Ureter (tissue), 1 donor: ENCODE measurements around the gene LGMN. TPM values are rescaled to one million over a fixed set of nuclear protein-coding genes. Genes with fewer than 3 reads are reported as not detected.
"Not testable (repeated sequence)": the region's sequence is repeated elsewhere in the genome, so short reads cannot be mapped to it uniquely, and the experiment has no call there.

Experiments
- DNase-seq: peaks from one replicate; pipeline ENCODE4 v3.0.0-alpha.2; 2020; ENCODE audit warnings: low spot score
- total RNA-seq: library from RNA; stranded (reverse); gene quantifications from one replicate; pipeline ENCODE4 v1.2.4, GENCODE V29; 2023
- donor health status: DM: yes; HTN: yes; CAD: no.

Gene LGMN
- total RNA-seq, 1 donor from 2014 or later: 100 TPM

- no peak for DNase-seq
These were observed 53.6 kb downstream of the LGMN start for GRCh38 chr14:92694807-92695206.

DNA sequence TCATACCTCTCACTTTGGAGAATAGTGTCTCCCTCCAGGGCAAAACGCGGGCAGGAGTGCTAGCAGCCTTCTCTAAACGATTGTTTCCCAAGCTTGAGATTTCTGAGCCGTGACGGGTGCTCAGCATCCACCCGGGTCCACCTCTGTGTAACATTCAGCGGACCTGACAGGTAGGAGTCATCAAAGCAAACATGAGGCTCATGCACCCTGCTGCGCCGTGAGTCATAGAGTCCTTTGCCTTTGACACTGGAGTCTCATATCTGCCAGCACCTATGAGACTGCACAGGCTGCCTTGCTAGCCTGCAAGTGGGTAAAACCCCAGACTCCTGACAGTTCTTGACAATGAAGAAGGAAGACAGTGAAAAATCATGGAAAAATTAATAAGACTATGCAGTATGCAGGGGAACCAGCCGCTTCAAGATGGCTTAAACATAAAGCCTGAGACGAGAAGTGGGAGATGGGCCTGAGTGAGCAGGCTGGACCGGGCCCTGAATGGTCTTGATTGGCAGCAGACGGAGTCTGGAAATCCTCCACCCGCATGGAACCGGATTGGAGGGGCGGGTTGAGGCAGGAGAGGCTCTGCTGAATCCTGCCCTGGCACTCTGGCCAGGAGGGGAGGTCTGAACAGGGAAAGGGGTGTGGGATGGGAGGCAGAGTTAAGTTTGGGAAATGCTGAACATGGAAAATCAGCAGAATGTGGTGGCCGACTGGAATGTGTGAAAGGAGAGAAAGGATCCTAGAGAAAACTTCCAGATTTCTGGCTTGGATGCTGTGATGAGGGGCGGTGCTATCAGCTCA, 54.2 kb downstream of the LGMN start:
- DNase-seq: no peak

- DNase-seq: peak; percentile 76
These were observed 55.6 kb downstream of the LGMN start for GRCh38 chr14:92692822-92693226.

DNA sequence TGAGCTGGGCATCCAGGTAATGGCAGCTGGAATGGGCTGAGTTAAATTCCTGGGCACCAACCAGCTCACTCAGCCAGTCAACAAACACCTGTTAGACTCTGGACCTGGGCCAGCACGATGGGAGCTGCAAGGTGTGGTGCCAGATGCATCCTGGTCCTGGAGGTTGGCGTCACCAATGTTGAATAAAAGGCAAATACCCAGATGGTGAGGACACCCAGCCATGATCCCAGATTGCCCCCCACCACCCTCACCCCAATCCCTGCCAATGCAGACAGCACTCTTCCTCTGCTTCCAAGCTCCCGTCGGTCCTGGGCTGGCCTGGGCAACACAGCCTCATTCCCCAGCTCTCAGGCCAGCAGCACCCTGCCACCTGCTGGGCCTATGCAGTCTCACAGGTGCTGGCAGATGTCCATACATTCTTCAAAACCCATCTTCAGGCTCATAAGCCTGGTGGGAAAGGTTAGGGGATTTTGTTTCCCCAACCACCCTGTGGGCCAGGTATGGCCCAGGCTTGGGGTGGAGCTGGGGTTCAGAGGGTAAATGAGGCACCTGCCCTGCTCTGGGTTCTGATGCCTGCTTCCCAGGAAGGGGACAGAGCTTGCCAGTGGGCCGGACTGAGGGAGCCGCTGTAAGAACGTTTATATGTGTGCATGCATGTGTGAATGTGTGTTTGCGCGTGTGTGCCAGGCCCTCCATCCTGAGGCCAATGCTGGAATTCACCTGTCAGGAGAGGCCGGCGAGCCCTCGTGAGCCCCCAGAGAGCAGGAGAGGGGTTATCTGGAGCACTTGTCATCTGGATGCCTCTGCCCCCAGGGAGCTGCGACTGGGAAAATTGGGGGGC, 58.0 kb downstream of the LGMN start:
- DNase-seq: no peak

DNA sequence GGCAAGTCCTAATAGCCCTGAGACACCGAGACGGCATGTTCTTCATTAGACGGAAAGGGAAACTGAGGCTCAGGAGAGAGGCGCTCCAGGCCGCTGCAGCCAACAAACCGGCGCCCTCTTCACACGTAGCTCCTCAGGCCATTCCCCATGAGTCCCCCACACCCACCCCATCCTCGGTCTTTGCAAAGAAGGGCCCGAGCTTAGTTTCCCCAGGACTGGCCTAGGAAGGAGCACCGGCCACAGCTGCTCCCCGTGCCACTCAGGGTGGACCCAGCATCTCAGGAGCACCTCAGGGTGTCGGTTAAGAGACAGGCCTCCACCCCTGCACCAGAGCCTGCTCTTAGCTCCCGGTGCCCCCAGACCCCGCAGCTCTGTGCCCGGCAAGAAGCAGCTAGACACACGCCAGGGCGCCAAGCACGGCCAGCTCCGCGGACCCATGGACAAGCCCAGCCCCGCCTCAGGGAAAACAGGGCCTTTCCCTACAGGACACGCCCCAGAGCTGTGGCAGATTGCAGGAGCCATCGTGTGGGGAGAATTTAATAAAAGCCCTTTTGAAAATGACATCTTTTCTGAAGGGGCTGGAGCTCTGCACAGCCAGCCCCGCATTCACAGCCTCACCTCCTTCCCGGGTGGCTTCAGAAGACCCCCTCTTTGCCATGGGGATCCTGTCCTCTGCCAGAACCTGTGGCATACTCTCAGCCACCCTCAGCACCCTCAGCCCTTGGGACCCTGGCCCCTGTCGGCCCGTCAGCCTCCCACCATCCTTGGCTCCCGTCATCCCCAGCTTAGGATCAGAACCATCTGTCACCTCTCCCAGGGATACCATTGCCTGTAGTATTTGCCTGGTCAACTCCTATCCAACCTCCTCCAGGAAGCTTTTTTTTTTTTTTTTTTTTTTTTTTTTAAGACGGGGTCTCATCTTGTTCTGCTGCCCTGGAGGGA, 59.7 kb downstream of the LGMN start:
- no peak for DNase-seq

DNA sequence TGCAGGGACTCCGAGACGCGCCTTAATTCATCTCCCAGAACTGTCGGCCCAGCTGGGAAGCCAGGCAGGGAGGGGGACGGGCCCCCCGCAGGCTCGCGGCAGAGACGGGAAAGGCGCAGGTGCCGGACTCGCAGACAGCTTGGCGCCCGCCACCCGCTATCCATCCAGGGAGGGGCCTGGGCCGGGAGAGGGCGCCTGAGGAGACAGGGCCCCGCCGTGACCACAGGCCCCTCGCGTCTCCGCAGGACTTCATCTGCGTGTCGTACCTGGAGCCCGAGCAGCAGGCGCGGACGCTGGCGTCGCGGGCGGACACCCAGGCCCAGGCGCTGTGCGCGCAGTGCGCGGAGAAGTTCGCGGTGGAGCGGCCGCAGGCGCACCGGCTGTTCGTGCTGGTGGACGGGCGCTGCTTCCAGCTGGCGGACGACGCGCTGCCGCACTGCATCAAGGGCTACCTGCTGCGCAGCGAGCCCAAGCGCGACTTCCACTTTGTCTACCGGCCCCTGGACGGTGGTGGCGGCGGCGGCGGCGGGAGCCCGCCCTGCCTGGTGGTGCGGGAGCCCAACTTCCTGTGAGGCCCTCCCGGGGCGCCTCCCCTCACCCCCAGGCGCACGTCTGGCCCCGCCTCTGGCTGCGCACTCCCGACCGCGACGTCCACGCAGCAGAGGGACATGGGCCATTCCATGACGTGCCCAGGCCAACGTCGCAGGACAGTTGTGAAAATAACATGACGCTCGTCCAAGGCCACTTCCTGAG, 60.6 kb downstream of the LGMN start:
- DNase-seq: no peak

- peak; percentile 81 for DNase-seq
These were observed 61.5 kb downstream of the LGMN start for GRCh38 chr14:92686900-92687427.

GRCh38 chr14:92686411-92686899, 62.0 kb downstream of the LGMN start:
- no peak for DNase-seq

DNA sequence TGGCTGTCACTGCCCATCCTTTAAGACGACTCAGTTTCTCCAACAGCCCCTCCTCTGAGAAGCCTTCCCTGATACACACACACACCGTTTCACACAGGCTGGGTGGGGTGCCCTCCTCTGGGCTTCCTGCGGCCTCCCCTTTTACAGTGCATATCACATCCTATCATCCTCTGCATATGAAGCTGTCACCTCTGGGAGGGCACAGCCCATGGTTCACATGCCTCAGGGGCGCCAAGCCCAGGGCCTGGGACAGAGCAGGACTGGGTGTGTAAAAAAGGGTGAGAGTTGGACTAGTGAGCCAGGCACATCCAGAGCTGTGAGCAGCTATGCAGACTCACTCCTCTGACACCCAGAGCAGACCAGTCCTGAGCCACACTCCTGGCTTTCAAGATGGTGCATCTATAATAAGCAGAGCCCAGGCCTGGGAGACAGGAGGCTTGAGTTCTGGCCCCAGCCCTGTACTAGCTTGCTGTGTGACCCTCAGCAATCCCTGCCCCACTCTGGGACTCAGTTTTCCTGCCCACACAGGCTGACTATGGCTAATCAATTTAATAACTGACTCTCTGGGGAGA, 62.6 kb downstream of the LGMN start:
- no peak for DNase-seq

DNA sequence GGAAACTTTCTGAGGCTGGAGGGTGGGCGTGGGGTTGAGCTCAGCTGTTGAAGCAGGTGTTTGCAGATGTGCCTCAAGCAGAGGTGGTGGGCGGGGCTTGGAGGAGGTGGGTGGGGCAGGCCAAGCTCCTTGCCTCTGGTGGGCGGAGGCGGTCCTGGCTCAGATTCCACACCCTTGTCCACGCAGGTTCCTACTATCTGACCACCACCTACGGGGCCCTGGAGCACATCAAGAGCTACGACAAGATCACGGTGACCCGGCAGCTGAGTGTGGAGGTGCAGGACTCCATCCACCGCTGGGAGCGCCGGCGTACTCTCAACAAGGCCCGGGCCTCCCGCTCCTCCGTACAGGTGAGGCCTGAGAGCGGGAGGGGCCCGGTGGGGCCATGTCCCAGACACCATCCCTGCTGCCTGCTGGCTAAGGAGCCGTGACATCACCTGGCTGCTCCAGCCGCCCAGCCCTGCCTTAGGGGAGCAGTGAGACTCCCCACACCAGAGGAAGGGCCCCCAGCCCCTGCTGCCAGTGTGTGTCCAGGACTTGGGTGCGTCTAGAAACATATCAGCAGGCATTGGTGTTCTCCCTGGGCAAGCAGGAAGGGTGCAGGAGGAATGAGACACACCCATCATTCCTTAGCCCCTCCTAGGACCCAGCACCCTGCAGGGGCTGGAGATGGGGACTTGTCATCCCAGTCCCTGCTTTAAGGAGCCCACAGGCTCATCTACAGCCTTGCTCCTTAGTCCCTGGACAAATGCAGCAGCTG, 63.4 kb downstream of the LGMN start:
- DNase-seq: no peak

GRCh38 chr14:92683041-92683440, 65.4 kb downstream of the LGMN start:
- no peak for DNase-seq

GRCh38 chr14:92680781-92681650, 67.4 kb downstream of the LGMN start:
- DNase-seq: peak; percentile 78

DNA sequence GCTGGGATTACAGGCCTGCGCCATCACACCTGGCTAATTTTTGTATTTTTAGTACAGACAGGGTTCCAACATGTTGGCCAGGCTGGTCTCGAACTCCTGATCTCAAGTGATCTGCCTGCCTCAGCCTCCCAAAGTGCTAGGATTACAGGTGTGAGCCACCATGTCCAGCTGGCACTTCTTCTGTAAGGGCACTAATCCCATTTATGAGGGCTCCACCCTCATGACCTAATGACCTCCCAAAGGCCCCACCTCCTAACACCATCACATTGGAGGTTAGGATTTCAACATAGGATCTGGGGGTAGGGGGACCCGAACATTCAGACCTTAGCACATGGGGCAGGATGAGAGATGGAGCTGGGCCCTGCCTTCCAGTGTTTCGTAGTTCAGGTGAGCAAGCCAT, 68.1 kb downstream of the LGMN start:
- not testable (repeated sequence) for DNase-seq

DNA sequence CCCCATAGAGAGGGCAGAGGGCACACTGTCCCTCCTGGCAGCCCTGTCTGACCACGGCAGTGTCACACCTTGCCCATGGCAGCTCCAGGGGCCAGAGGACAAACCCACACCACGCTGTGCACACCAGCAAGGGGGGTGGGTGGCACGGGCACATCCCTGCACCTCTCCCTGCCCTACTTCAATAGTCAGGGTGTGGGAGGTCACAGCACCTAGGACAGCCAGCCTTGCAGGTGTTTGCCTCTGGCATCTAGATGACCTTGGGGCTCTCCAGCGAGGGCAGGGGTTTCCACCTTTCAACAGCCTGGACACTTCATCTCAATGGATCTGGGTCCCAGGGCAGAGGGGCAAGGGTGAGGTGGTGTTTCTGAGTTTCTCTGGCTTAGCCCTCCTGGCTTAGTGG, 69.2 kb downstream of the LGMN start:
- no peak for DNase-seq

DNA sequence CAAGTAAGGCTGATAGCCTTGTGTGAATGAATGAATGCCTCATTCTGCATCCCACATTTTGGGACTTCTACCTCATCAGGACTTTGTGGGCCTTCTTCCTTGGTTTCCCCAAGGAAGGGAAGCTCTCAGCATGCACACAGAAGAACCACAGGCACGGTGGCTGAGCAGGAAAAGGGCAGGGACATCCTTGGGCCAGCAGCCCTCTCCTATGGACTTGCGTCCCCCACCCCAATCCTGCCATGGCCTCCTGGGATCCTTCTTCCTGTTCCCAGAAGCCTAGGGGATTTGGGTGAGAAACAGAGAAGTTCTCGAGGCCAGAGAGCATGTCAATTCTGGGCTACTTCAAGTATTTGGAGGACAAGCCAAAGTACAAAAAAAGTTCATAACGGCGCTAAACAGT, 69.7 kb downstream of the LGMN start:
- DNase-seq: no peak

DNA sequence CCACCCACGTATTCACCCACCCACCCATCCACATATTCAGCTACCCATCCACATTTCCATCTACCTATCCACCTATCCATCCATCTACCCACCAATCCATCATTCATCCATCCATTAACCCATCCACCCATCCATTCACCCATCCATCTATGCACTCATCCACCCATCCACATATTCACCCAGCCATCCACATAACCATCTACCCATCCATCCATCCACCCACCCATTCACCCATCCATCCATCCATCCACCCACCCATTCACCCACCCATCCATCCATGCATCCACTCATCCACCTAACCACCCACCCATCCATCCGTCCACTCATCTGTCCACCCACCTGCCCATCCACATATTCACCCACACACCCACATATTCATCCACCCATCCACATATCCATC, 70.5 kb downstream of the LGMN start:
- no peak for DNase-seq

- no peak for DNase-seq
These were observed 71.2 kb downstream of the LGMN start for GRCh38 chr14:92677087-92677668.

- DNase-seq: no peak
These were observed 71.9 kb downstream of the LGMN start for GRCh38 chr14:92676403-92677086.
